GM12878 (cell line): Measurements from ENCODE around the gene LRRC56. TPM values are rescaled to one million over a fixed set of nuclear protein-coding genes. Genes with fewer than 3 reads are reported as not detected.

ENCODE experiments used
- ATAC-seq: fragments of 200-7000 bp; cut with Tn5 transposase; 3 replicates; pipeline ENCODE4 v1.9.1; 2020; ENCODE audit warnings: mild to moderate bottlenecking, moderate library complexity
- BruUV-seq: library from RNA; stranded (reverse); fragments of 400-500 nt; replicated peaks from 2 replicates; lab custom pipeline; 2021; lab: Mats Ljungman, UMichigan
- CTCF ChIA-PET: fragments of 300-600 bp; sonication (Branson Sonifier 250); formaldehyde crosslinking; extraction: SDS; loops from one replicate; lab custom pipeline; 2021; ENCODE audit warnings: inconsistent platforms; lab: Yijun Ruan, JAX
- POLR2A ChIA-PET: fragments of 350-600 bp; formaldehyde crosslinking; extraction: SDS; loops from one replicate; lab custom pipeline; 2021; ENCODE audit warnings: inconsistent platforms; lab: Charles Lee
- RAD21 ChIA-PET: fragments of 300-600 bp; sonication (Branson Sonifier 250); formaldehyde crosslinking; loops from one replicate; lab custom pipeline; 2023; ENCODE audit warnings: antibody characterized with exemption; ENCODE audit not compliant: unreplicated experiment; lab: Charles Lee
- SMC1A ChIA-PET: fragments of 300-600 bp; sonication (Branson Sonifier 250); formaldehyde crosslinking; loops from one replicate; lab custom pipeline; 2023; ENCODE audit not compliant: unreplicated experiment, uncharacterized antibody; lab: Charles Lee
- DNase-seq: peaks from one replicate; pipeline ENCODE4 v3.0.0-alpha.2; 2011; ENCODE audit warnings: low read depth, low spot score
- FAIRE-seq: peaks from 3 replicates; lab custom pipeline; 2011; peaks lifted over from hg19 to GRCh38; lab: Jason Lieb, UNC
- H2AFZ ChIP-seq: 2 replicates; pipeline ENCODE4 v1.6.0; 2011; ENCODE audit warnings: low read depth, low read length, control low read depth; ENCODE audit not compliant: control insufficient read depth
- H3K27ac ChIP-seq: 2 replicates; pipeline ENCODE4 v1.5.1; 2011; ENCODE audit warnings: control low read depth; ENCODE audit not compliant: control insufficient read depth, insufficient read depth
- H3K27me3 ChIP-seq, 2 experiments: replicated peaks in 1 of 2; 2 replicates each; pipeline versions ENCODE4 v1.6.0 to v1.6.1; 2011; ENCODE audit warnings: low read length in 1 of 2; ENCODE audit not compliant: control insufficient read depth in 2 of 2, insufficient read depth in 2 of 2
- H3K36me3 ChIP-seq, 2 experiments: 2 replicates each; pipeline ENCODE4 v1.5.1; 2011; ENCODE audit warnings: low read length in 1 of 2; ENCODE audit not compliant: control insufficient read depth in 2 of 2, insufficient read depth in 2 of 2
- H3K4me1 ChIP-seq: 2 replicates; pipeline ENCODE4 v1.6.1; 2011; ENCODE audit warnings: mild to moderate bottlenecking, low read length, moderate library complexity, mixed read lengths; ENCODE audit not compliant: control insufficient read depth, insufficient read depth
- H3K4me2 ChIP-seq: 2 replicates; pipeline ENCODE4 v1.6.0; 2011; ENCODE audit warnings: control low read depth; ENCODE audit not compliant: control insufficient read depth, insufficient read depth
- H3K4me3 ChIP-seq: fragments of 200-600 bp; sonication (generic); 2 replicates; pipeline ENCODE4 v1.5.1; 2016
- H3K79me2 ChIP-seq: 2 replicates; pipeline ENCODE4 v1.6.0; 2011; ENCODE audit warnings: low read length; ENCODE audit not compliant: control insufficient read depth, insufficient read depth
- H3K9ac ChIP-seq: 2 replicates; pipeline ENCODE4 v1.8.0; 2011; ENCODE audit warnings: low read length, control low read depth, mixed read lengths; ENCODE audit not compliant: control insufficient read depth, insufficient read depth
- H3K9me3 ChIP-seq: replicated peaks from 3 replicates; pipeline ENCODE4 v1.5.1; 2011; ENCODE audit warnings: mild to moderate bottlenecking, low read length; ENCODE audit not compliant: control insufficient read depth, insufficient read depth
- H4K20me1 ChIP-seq: 2 replicates; pipeline ENCODE4 v1.6.0; 2011; ENCODE audit not compliant: control insufficient read depth, insufficient read depth
- BCLAF1 ChIP-seq: fragments of 450-650 bp; IDR thresholded peaks from 2 replicates; pipeline ENCODE4 v1.6.1; 2017; ENCODE audit warnings: antibody characterized with exemption, mild to moderate bottlenecking, moderate library complexity
- CTCF ChIP-seq, 3 experiments: IDR thresholded peaks in 2 of 3; conservative IDR thresholded peaks in 1 of 3; 2 replicates each; pipeline ENCODE4 v1.5.1; 2011; ENCODE audit warnings: low read depth in 3 of 3, low read length in 3 of 3, mild to moderate bottlenecking in 3 of 3, control low read depth in 2 of 3, moderate library complexity in 2 of 3, inconsistent platforms in 1 of 3, mixed read lengths in 1 of 3; ENCODE audit not compliant: control insufficient read depth in 2 of 3, insufficient read depth in 1 of 3; ENCODE audit errors: extremely low read depth in 1 of 3
- E4F1 ChIP-seq: fragments of 450-650 bp; IDR thresholded peaks from 2 replicates; pipeline ENCODE4 v1.6.1; 2018; ENCODE audit warnings: borderline replicate concordance, mild to moderate bottlenecking; ENCODE audit not compliant: partially characterized antibody
- EP300 ChIP-seq, 2 experiments: fragments of 150-350 bp in 1 of 2; IDR thresholded peaks; 2 replicates each; pipeline ENCODE4 v1.6.1; 2011 to 2012; ENCODE audit warnings: low read depth in 2 of 2, low read length in 2 of 2, borderline replicate concordance in 1 of 2, improper control_type of control experiment in 1 of 2, inconsistent platforms in 1 of 2; ENCODE audit not compliant: control insufficient read depth in 1 of 2
- MXI1 ChIP-seq: fragments of 150-350 bp; IDR thresholded peaks from 2 replicates; pipeline ENCODE4 v1.6.1; 2011; ENCODE audit warnings: low read depth, mild to moderate bottlenecking, inconsistent platforms, low read length, improper control_type of control experiment
- NBN ChIP-seq: fragments of 450-650 bp; IDR thresholded peaks from 2 replicates; pipeline ENCODE4 v1.6.1; 2016
- NFXL1 ChIP-seq: fragments of 450-650 bp; IDR thresholded peaks from 2 replicates; pipeline ENCODE4 v1.6.1; 2017; ENCODE audit warnings: antibody characterized with exemption, mild to moderate bottlenecking, borderline replicate concordance
- RBBP5 ChIP-seq: fragments of 200-600 bp; sonication (generic); conservative IDR thresholded peaks from 2 replicates; pipeline ENCODE4 v1.6.1; 2016
- SKIL ChIP-seq: fragments of 450-650 bp; IDR thresholded peaks from 2 replicates; pipeline ENCODE4 v1.6.1; 2017; ENCODE audit warnings: mild to moderate bottlenecking, low read depth, inconsistent platforms; ENCODE audit not compliant: poor library complexity, severe bottlenecking
- SPI1 ChIP-seq: IDR thresholded peaks from 2 replicates; pipeline ENCODE4 v1.6.1; 2011; ENCODE audit warnings: low read depth, mild to moderate bottlenecking, low read length, moderate library complexity, borderline replicate concordance; ENCODE audit not compliant: insufficient read depth
- ZZZ3 ChIP-seq: IDR thresholded peaks from 2 replicates; pipeline ENCODE4 v1.6.1; 2011; ENCODE audit warnings: low read depth; ENCODE audit not compliant: control insufficient read depth, insufficient read length
- WGBS: methylation state at CpG from one replicate; pipeline ENCODE4 v1.1.6; 2016; ENCODE audit warnings: low lambda C conversion rate; ENCODE audit not compliant: insufficient replicate concordance, insufficient coverage; ENCODE audit errors: missing lambda C conversion rate; 5-methylcytosine and 5-hydroxymethylcytosine counted together
- in situ Hi-C: fragments of 300-500 bp; cut with MboI; formaldehyde crosslinking; loops from 9 replicates; pipeline ENCODE4 v1.14.3; 2018; ENCODE audit warnings: mixed read lengths
- intact Hi-C: fragments of 100-400 bp; cut with micrococcal nuclease; formaldehyde crosslinking; loops from one replicate; pipeline ENCODE4 v1.14.2; 2022; ENCODE audit not compliant: unreplicated experiment
- polyA plus RNA-seq, 11 experiments: library from polyadenylated mRNA; depleted of rRNA in 4 of 11; unstranded in 6 of 11; stranded (reverse) in 5 of 11; fragments of >200 nt; fragmentation: Nextera tagmentation in 4 of 11; fragmentation: Illumina TruSeq in 1 of 11; extraction: Ambion mirVana in 4 of 11; extraction: Trizol in 1 of 11; gene quantifications; 1 replicate in 1 of 11; 2 replicates in 10 of 11; pipeline versions ENCODE4 v1.2.1 to v1.2.3, GENCODE V29; 2011 to 2016; ENCODE audit warnings: inconsistent platforms in 2 of 11, missing spikeins in 2 of 11, low read depth in 1 of 11
- total RNA-seq, 4 experiments: library from RNA; depleted of rRNA in 3 of 4; stranded (reverse); fragments of >200 nt in 3 of 4; fragmentation: Illumina TruSeq in 1 of 4; extraction: Trizol in 1 of 4; gene quantifications; 2 replicates each; pipeline versions ENCODE4 v1.2.1 to v1.2.3, GENCODE V29; 2013 to 2021

Gene LRRC56
- total and polyA plus RNA-seq, 10 of the 15 experiments (the other 5 are each of a cell fraction or from before 2014, with no cell fraction given), result 0.02 to 1.9 (median 0.75) TPM; not detected in 1

GRCh38 chr11:490186-490929 is 47.0 kb upstream of the LRRC56 start (continued):
- no peak for TF ChIP-seq EP300 (IDR thresholded peaks at IDR 0.05; ENCODE audit: borderline replicate concordance in 1 of 2, control insufficient read depth in 1 of 2, low read depth in 2 of 2, low read length in 2 of 2)
- TF ChIP-seq NFXL1, result no peak
- TF ChIP-seq SPI1, result no peak
- no peak for TF ChIP-seq SKIL
- no peak for TF ChIP-seq ZZZ3
- TF ChIP-seq, all 136 proteins: peak for 0

GRCh38 chr11:490930-491260 is 46.4 kb upstream of the LRRC56 start:
- intact Hi-C loops (no loop called here), in situ Hi-C loops (no loop called here)
- H3K4me1 ChIP-seq, result no peaks in the 10 kb centered on the region
- H3K27me3 ChIP-seq, result no peaks in the 10 kb centered on the region
- DNase-seq, result no peak
- H3K4me2 ChIP-seq, result no peak overlapping the region
- ATAC-seq, result no peak
- WGBS, result 85% methylated on average over 15 of the region's 15 CpGs
- H3K4me3 ChIP-seq, result no peak overlapping the region
- no peaks in the 10 kb centered on the region for H4K20me1 ChIP-seq
- no peak overlapping the region for H3K9ac ChIP-seq
- ChIA-PET POLR2A (no interaction called here), RAD21 (no interaction called here)
- peaks cover 6 to 11% of the 10 kb centered on the region in 2 experiments; a peak in 3 of 4 replicates for H3K36me3 ChIP-seq
- BruUV-seq, result no TSS peak
- H3K79me2 ChIP-seq, result no peaks in the 10 kb centered on the region
- FAIRE-seq, result no peak
- TF ChIP-seq RBBP5 (no peak), NBN (no peak), CTCF (IDR thresholded peaks at IDR 0.05 in 2 of 3, conservative IDR thresholded peaks at IDR 0.05 in 1 of 3; ENCODE audit: control insufficient read depth in 2 of 3, extremely low read depth in 1 of 3, insufficient read depth in 1 of 3, low read depth in 3 of 3, low read length in 3 of 3) (no peak), MXI1 (no peak), E4F1 (no peak), BCLAF1 (no peak)
- TF ChIP-seq, all 136 proteins: peak for 0
- H3K27ac ChIP-seq, result no peak overlapping the region
- SMC1A ChIA-PET, result no interaction called here
- CTCF ChIA-PET, result no interaction called here
- H3K9me3 ChIP-seq, result no peaks in the 10 kb centered on the region
- H2AFZ ChIP-seq, result no peak overlapping the region
